Activated CD8-positive, alpha-beta T cell treated with anti-CD3 and anti-CD28 coated beads for 36 hours (primary cell): ENCODE measurements around the gene ZNF385B. TPM values are rescaled to one million over a fixed set of nuclear protein-coding genes. Genes with fewer than 3 reads are reported as not detected.

ENCODE experiments used
- ATAC-seq: fragments of 200-7000 bp; cut with Tn5 transposase; one replicate; pipeline ENCODE4 v1.10.0; 2021; ENCODE audit warnings: mild to moderate bottlenecking, moderate library complexity
- CTCF ChIA-PET: fragments of 350-600 bp; sonication (Branson Sonifier 250); formaldehyde crosslinking; loops from one replicate; lab custom pipeline; 2021; ENCODE audit warnings: antibody characterized with exemption; lab: Charles Lee
- POLR2A ChIA-PET: fragments of 350-600 bp; sonication (Branson Sonifier 250); formaldehyde crosslinking; loops from one replicate; lab custom pipeline; 2021; ENCODE audit warnings: antibody characterized with exemption; lab: Charles Lee
- DNase-seq: peaks from one replicate; pipeline ENCODE4 v3.0.0-alpha.2; 2020
- H3K27ac Mint-ChIP-seq: one replicate; pipeline ENCODE4 v1.8.0; 2021; ENCODE audit warnings: mild to moderate bottlenecking, mixed read lengths
- H3K27me3 Mint-ChIP-seq: one replicate; pipeline ENCODE4 v1.8.0; 2021; ENCODE audit warnings: mixed read lengths
- H3K36me3 Mint-ChIP-seq: one replicate; pipeline ENCODE4 v1.8.0; 2021; ENCODE audit warnings: low read depth, mixed read lengths
- H3K4me1 Mint-ChIP-seq: one replicate; pipeline ENCODE4 v1.8.0; 2021; ENCODE audit warnings: low read depth, mixed read lengths
- H3K4me3 Mint-ChIP-seq: one replicate; pipeline ENCODE4 v1.8.0; 2021; ENCODE audit warnings: mild to moderate bottlenecking, moderate library complexity, mixed read lengths
- H3K9me3 Mint-ChIP-seq: one replicate; pipeline ENCODE4 v1.8.0; 2021; ENCODE audit warnings: mixed read lengths
- intact Hi-C: fragments of 100-400 bp; cut with micrococcal nuclease; formaldehyde crosslinking; loops from one replicate; pipeline ENCODE4 v1.10.0; 2022
- total RNA-seq, 2 experiments: library from RNA; stranded (reverse); gene quantifications; one replicate each; pipeline ENCODE4 v1.2.3, GENCODE V29; 2021
- TF ChIP-seq, protein P1 (sequence below): fragments of 200-600 bp; IDR thresholded peaks from one replicate; pipeline ENCODE4 v1.8.0; 2022; ENCODE audit warnings: antibody characterized with exemption, mild to moderate bottlenecking

Gene ZNF385B
- total RNA-seq, 2 experiments from 2014 or later, result not detected

DNA sequence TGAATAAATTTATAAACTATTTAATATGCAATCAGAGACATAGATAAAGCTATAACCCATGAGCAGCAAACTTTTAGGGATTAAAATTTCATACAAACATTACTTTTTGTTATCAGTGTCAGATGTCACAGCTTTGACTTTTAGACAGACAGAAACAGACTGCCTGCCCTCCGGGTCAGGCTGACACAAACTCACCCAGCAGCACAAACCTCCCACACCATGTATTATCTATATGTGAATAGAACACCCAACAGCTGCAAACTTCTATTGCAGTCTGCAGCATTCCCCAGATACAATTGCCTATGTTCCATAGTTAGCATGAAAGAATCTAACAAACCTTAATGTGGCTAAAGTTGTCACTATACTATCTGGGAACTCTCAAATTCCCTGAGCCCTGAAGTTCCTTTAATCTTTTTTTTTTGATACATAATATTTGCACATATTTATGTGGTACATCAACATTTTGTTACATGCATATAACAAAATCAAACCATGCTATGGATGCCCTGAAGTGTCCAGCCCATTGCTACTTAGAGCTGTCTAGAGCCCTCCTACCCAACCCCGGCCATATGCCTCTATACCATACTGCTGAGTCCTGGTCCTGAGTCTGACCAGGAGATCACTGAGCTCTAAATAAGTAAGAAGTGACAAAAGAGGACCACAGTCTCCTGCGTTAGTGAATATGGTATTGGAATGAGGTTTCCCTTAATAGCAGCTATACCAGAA, 214.4 kb downstream of the ZNF385B start:
- DNase-seq (no peak), ATAC-seq (no peak)
- no peak overlapping the region for H3K27ac Mint-ChIP-seq
- H3K27me3 Mint-ChIP-seq, result no peaks in the 10 kb centered on the region
- ChIA-PET POLR2A (no interaction called here), CTCF (no interaction called here)
- no peaks in the 10 kb centered on the region for H3K36me3 Mint-ChIP-seq
- H3K4me1 Mint-ChIP-seq, result no peaks in the 10 kb centered on the region
- intact Hi-C loops, result no loop called here
- no peak overlapping the region for H3K4me3 Mint-ChIP-seq
- no peaks in the 10 kb centered on the region for H3K9me3 Mint-ChIP-seq
- TF ChIP-seq, protein P1, sequence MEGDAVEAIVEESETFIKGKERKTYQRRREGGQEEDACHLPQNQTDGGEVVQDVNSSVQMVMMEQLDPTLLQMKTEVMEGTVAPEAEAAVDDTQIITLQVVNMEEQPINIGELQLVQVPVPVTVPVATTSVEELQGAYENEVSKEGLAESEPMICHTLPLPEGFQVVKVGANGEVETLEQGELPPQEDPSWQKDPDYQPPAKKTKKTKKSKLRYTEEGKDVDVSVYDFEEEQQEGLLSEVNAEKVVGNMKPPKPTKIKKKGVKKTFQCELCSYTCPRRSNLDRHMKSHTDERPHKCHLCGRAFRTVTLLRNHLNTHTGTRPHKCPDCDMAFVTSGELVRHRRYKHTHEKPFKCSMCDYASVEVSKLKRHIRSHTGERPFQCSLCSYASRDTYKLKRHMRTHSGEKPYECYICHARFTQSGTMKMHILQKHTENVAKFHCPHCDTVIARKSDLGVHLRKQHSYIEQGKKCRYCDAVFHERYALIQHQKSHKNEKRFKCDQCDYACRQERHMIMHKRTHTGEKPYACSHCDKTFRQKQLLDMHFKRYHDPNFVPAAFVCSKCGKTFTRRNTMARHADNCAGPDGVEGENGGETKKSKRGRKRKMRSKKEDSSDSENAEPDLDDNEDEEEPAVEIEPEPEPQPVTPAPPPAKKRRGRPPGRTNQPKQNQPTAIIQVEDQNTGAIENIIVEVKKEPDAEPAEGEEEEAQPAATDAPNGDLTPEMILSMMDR, result no peak

DNA sequence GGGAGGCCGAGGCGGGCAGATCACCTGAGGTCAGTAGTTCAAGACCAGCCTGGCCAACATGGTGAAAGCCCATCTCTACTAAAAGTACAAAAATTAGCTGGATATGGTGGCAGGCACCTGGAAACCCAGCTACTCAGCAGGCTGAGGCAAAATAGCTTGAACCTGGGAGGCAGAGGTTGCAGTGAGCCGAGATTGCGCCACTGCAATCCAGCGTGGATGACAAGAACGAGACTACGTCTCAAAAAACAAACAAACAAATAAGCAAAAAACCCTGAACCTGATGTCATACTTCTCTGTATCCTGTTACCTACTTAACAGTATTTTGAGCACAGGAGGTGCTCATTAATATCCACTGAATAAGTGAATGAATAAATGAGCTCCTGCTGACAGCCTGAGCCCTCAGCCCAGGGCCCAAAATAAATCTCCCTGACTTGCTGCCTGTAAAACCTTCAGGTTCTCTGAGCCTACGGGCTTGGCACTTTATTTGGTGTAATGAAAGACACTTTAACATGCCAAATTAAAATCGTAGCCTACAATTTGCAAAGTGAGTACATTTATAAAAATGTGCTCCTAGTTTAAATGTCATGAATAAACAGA, 215.1 kb downstream of the ZNF385B start:
- POLR2A ChIA-PET, result no interaction called here
- Mint-ChIP-seq H3K36me3 (no peaks in the 10 kb centered on the region), H3K9me3 (no peaks in the 10 kb centered on the region), H3K4me3 (no peak overlapping the region), H3K27ac (no peak overlapping the region), H3K4me1 (no peaks in the 10 kb centered on the region), H3K27me3 (no peaks in the 10 kb centered on the region)
- intact Hi-C loops, result no loop called here
- no peak for DNase-seq
- no peak for ATAC-seq
- TF ChIP-seq, protein P1, result no peak
- CTCF ChIA-PET, result no interaction called here

DNA sequence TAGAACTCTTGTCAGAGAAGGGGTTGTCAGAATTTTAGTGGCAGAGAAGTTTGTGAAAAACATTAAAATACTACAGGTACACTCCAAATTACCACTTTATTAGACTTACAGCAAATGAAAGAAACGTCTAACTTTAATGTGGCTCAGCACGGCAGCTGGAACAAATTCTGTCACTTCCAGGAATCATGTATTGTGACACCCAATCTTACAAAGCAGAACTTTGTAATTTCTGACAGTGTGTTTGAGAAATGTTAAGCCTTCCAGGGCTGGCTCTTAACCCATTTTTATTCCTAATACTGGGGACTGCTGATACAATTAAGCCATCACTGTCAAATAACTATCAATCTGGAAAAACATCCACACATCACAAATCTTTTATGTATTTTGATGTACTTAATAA, 216.4 kb downstream of the ZNF385B start:
- no peaks in the 10 kb centered on the region for H3K9me3 Mint-ChIP-seq
- H3K36me3 Mint-ChIP-seq, result no peaks in the 10 kb centered on the region
- H3K27ac Mint-ChIP-seq, result no peak overlapping the region
- H3K4me3 Mint-ChIP-seq, result no peak overlapping the region
- TF ChIP-seq, protein P1, result no peak
- no peaks in the 10 kb centered on the region for H3K4me1 Mint-ChIP-seq
- ATAC-seq, result no peak
- intact Hi-C loops, result no loop called here
- no peaks in the 10 kb centered on the region for H3K27me3 Mint-ChIP-seq
- DNase-seq, result no peak
- CTCF ChIA-PET, result no interaction called here
- POLR2A ChIA-PET, result no interaction called here

DNA sequence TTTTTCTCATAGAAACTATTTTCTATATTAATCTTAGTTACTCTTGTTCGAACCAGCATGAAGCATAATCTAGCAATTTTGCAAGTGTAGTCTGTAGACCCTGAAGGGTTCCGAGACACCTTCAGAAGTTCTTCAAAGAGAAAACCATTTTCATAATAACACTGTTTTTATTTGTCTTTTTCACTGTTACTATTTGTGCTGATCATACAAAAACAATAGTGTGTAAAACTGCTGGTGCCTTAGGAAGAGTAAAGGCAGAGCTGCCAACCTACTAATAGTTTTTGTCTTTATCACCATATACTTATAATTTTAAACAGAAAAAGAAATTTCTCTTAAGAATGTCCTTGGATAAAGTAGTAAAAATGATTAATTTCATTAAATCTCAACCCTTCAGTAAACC, 218.9 kb downstream of the ZNF385B start:
- ChIA-PET POLR2A (no interaction called here), CTCF (no interaction called here)
- Mint-ChIP-seq H3K9me3 (no peaks in the 10 kb centered on the region), H3K4me3 (no peak overlapping the region), H3K4me1 (no peaks in the 10 kb centered on the region), H3K27me3 (no peaks in the 10 kb centered on the region), H3K36me3 (no peaks in the 10 kb centered on the region), H3K27ac (no peak overlapping the region)
- no peak for DNase-seq
- TF ChIP-seq, protein P1, result no peak
- intact Hi-C loops, result no loop called here
- ATAC-seq, result no peak

DNA sequence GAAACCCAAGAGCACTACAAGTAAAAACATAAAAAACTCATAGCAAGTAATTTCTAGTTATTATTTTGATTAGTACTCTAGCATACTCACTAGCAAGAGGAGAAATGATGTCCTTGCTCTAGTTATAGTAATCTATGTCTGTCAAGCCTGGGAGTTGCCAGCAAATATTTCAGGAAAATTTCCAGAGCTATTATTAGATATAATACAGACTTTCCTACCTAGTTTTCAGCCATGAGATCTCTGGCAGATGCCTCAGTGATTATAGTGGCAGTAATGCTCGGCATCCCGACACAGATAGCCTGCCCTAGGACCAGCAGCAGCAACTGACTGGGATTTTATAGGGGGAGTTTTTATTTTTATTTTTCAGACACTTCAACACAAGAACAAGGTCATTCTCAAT, 224.4 kb downstream of the ZNF385B start:
- TF ChIP-seq, protein P1, result no peak
- intact Hi-C loops, result no loop called here
- POLR2A ChIA-PET, result no interaction called here
- H3K36me3 Mint-ChIP-seq, result no peaks in the 10 kb centered on the region
- no peak overlapping the region for H3K4me3 Mint-ChIP-seq
- CTCF ChIA-PET, result no interaction called here
- no peaks in the 10 kb centered on the region for H3K27me3 Mint-ChIP-seq
- H3K4me1 Mint-ChIP-seq, result no peaks in the 10 kb centered on the region
- DNase-seq (no peak), ATAC-seq (no peak)
- H3K27ac Mint-ChIP-seq, result no peak overlapping the region
- H3K9me3 Mint-ChIP-seq, result no peaks in the 10 kb centered on the region
